H1 (cell line): ENCODE results near the gene RAD51B. TPM values are rescaled to one million over a fixed set of nuclear protein-coding genes. Genes with fewer than 3 reads are reported as not detected.

ENCODE experiments used
- HDAC6 ChIP-seq: IDR thresholded peaks from one replicate; pipeline ENCODE4 v1.7.1; 2012; ENCODE audit warnings: low read depth, mild to moderate bottlenecking, inconsistent platforms, low read length, moderate library complexity
- SAP30 ChIP-seq: fragments of 300-600 bp; sonication (generic); IDR thresholded peaks from 2 replicates; pipeline ENCODE4 v1.7.1; 2012; ENCODE audit warnings: low read length, moderate library complexity, mild to moderate bottlenecking, inconsistent platforms; ENCODE audit not compliant: insufficient read depth, insufficient replicate concordance
- SP4 ChIP-seq: IDR thresholded peaks from 2 replicates; pipeline ENCODE4 v1.6.1; 2012; ENCODE audit warnings: low read length, inconsistent platforms
- polyA plus RNA-seq, 7 experiments: library from polyadenylated mRNA; depleted of rRNA in 3 of 7; stranded (reverse) in 5 of 7; unstranded in 2 of 7; fragments of >200 nt in 5 of 7; fragments of 200-250 nt in 2 of 7; gene quantifications; 1 replicate in 5 of 7; 2 replicates in 1 of 7; 4 replicates in 1 of 7; pipeline versions ENCODE4 v1.2.1 to v1.2.3, GENCODE V29; 2011 to 2013; ENCODE audit warnings: missing spikeins in 2 of 7, mixed read lengths in 2 of 7
- total RNA-seq: library from RNA; stranded (reverse); fragmentation: NEBNext Ultra II Directional; extraction: Animal tissue kit (Norgen Biotek cat#: 25700); gene quantifications from 2 replicates; pipeline ENCODE4 v1.2.1, GENCODE V29; 2021

Gene RAD51B
- total and polyA plus RNA-seq, 2 of the 8 experiments (the other 6 are each of a cell fraction or from before 2014, with no cell fraction given): 3.9 to 14.9 TPM

DNA sequence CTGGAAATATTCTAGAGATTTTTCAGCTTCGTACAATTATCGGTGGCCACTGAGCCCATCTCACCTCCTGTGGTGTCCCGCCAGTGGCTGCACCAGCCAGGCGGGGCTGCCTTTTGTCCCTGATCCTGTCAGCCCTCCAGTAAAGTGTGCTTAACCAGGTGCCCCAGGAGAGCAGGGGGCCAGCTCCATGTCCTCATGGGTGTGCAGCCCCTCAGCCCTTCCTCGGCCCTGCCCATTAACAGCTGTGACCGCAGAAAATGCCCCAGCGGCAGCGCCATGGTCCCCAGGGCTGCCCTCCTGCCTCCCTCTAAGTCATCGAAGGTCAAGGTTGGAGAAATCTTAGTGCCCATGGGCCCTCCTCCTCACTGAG, 784.8 kb downstream of the RAD51B start (continued):
- no peak for TF ChIP-seq SAP30
- TF ChIP-seq HDAC6: no peak
- TF ChIP-seq SP4: no peak
